Keratinocyte (primary cell): ENCODE measurements around the gene DHX34. TPM values are rescaled to one million over a fixed set of nuclear protein-coding genes. Genes with fewer than 3 reads are reported as not detected.

ENCODE experiments used
- DNase-seq: peaks from one replicate; pipeline ENCODE4 v3.0.0-alpha.2; 2011; ENCODE audit warnings: low read depth, missing footprints, low spot score
- FAIRE-seq: peaks from 2 replicates; lab custom pipeline; 2011; peaks lifted over from hg19 to GRCh38; lab: Jason Lieb, UNC
- H2AFZ ChIP-seq: 2 replicates; pipeline ENCODE4 v1.6.0; 2012; ENCODE audit warnings: low read length, control low read depth, inconsistent platforms; ENCODE audit not compliant: control insufficient read depth
- H3K27ac ChIP-seq: 2 replicates; pipeline ENCODE4 v1.5.1; 2011; ENCODE audit warnings: low read length; ENCODE audit not compliant: control insufficient read depth, insufficient read depth
- H3K27me3 ChIP-seq: 3 replicates; pipeline ENCODE4 v1.6.0; 2011; ENCODE audit warnings: low read length; ENCODE audit not compliant: control insufficient read depth, insufficient read depth; ENCODE audit errors: extremely low read depth
- H3K36me3 ChIP-seq, 2 experiments: 2 replicates in 1 of 2; 3 replicates in 1 of 2; pipeline ENCODE4 v1.5.1; 2011; ENCODE audit warnings: low read length in 2 of 2, mild to moderate bottlenecking in 1 of 2; ENCODE audit not compliant: control insufficient read depth in 2 of 2, insufficient read depth in 2 of 2; ENCODE audit errors: extremely low read depth in 1 of 2
- H3K4me1 ChIP-seq: 3 replicates; pipeline ENCODE4 v1.5.1; 2011; ENCODE audit warnings: low read length; ENCODE audit not compliant: control insufficient read depth, insufficient read depth; ENCODE audit errors: extremely low read depth
- H3K4me2 ChIP-seq: 3 replicates; pipeline ENCODE4 v1.6.0; 2011; ENCODE audit warnings: low read depth, low read length; ENCODE audit not compliant: control insufficient read depth, insufficient read depth; ENCODE audit errors: extremely low read depth
- H3K4me3 ChIP-seq, 3 experiments: fragments of 200-600 bp in 1 of 3; sonication (generic) in 1 of 3; 2 replicates in 2 of 3; 3 replicates in 1 of 3; pipeline ENCODE4 v1.5.1; 2011 to 2016; ENCODE audit warnings: low read length in 3 of 3, mild to moderate bottlenecking in 3 of 3, control low read depth in 2 of 3, inconsistent platforms in 1 of 3, low read depth in 1 of 3, mixed read lengths in 1 of 3, mixed run types in 1 of 3, moderate library complexity in 1 of 3; ENCODE audit not compliant: control insufficient read depth in 2 of 3, insufficient read depth in 2 of 3; ENCODE audit errors: extremely low read depth in 1 of 3
- H3K79me2 ChIP-seq: 2 replicates; pipeline ENCODE4 v1.6.0; 2012; ENCODE audit warnings: low read length; ENCODE audit not compliant: control insufficient read depth, insufficient read depth
- H3K9ac ChIP-seq: 3 replicates; pipeline ENCODE4 v1.6.0; 2011; ENCODE audit warnings: low read length; ENCODE audit not compliant: control insufficient read depth, insufficient read depth; ENCODE audit errors: extremely low read depth
- H3K9me1 ChIP-seq: 3 replicates; pipeline ENCODE4 v1.6.0; 2011; ENCODE audit warnings: low read length; ENCODE audit not compliant: control insufficient read depth, insufficient read depth; ENCODE audit errors: extremely low read depth
- H3K9me3 ChIP-seq: 2 replicates; pipeline ENCODE4 v1.5.1; 2012; ENCODE audit warnings: low read depth, low read length; ENCODE audit not compliant: control insufficient read depth
- H4K20me1 ChIP-seq: 3 replicates; pipeline ENCODE4 v1.6.0; 2011; ENCODE audit warnings: low read length; ENCODE audit not compliant: control insufficient read depth, insufficient read depth; ENCODE audit errors: extremely low read depth
- CTCF ChIP-seq, 3 experiments: IDR thresholded peaks in 1 of 3; conservative IDR thresholded peaks in 1 of 3; optimal IDR thresholded peaks in 1 of 3; 2 replicates in 2 of 3; 3 replicates in 1 of 3; pipeline versions ENCODE3 to v1.5.1; 2011; ENCODE audit warnings: low read length in 3 of 3, mild to moderate bottlenecking in 3 of 3, moderate library complexity in 2 of 3, control low read depth in 1 of 3, inconsistent platforms in 1 of 3; ENCODE audit not compliant: insufficient read depth in 2 of 3; ENCODE audit errors: extremely low read depth in 1 of 3
- EZH2 ChIP-seq: IDR thresholded peaks from one replicate; pipeline ENCODE4 v1.6.1; 2012; ENCODE audit warnings: inconsistent platforms, mild to moderate bottlenecking, low read length, moderate library complexity
- dilution Hi-C: fragments of 300-500 bp; cut with MboI; formaldehyde crosslinking; loops from one replicate; pipeline ENCODE4 v1.7.0; 2020; ENCODE audit warnings: low sequenced_read_pairs; ENCODE audit not compliant: extremely low pct_ligation_motif_present
- polyA plus RNA-seq, 5 experiments: library from polyadenylated mRNA; depleted of rRNA in 3 of 5; stranded (reverse) in 3 of 5; stranded (forward) in 1 of 5; unstranded in 1 of 5; fragments of >200 nt; gene quantifications; 1 replicate in 1 of 5; 2 replicates in 3 of 5; 3 replicates in 1 of 5; pipeline versions ENCODE4 v1.2.1 to v1.2.3, GENCODE V29; 2011 to 2012; ENCODE audit warnings: missing spikeins in 2 of 5, low read depth in 1 of 5, low replicate concordance in 1 of 5

Gene DHX34
- polyA plus RNA-seq, 1 donor (not counting 4 experiments of a cell fraction or from before 2014, with no cell fraction given) = 6.4 TPM

DNA sequence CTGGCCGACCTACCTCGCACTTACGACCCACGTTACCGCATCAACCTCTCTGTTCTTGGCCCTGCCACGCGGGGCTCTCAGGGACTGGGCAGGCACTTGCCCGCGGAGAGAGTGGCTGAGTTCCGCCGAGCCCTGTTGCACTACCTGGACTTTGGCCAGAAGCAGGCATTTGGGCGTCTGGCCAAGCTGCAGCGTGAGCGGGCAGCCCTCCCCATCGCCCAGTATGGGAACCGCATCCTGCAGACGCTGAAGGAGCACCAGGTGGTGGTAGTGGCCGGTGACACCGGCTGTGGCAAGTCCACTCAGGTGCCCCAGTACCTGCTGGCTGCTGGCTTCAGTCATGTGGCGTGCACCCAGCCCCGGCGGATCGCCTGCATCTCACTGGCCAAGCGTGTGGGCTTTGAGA lies 4.2 kb downstream of the DHX34 start:
- H3K4me1 ChIP-seq = peaks cover 6% of the 10 kb centered on the region
- peaks cover 4% of the 10 kb centered on the region for H3K9me1 ChIP-seq
- no peaks in the 10 kb centered on the region for H3K27me3 ChIP-seq
- FAIRE-seq = no peak
- DNase-seq = no peak
- H4K20me1 ChIP-seq = no peaks in the 10 kb centered on the region
- H2AFZ ChIP-seq = no peak overlapping the region
- no peaks in the 10 kb centered on the region for H3K9me3 ChIP-seq
- dilution Hi-C loops = no loop called here
- H3K4me3 ChIP-seq = no peak overlapping the region
- peaks cover 24 to 55% of the 10 kb centered on the region in 2 experiments for H3K36me3 ChIP-seq
- H3K79me2 ChIP-seq = peaks cover 45% of the 10 kb centered on the region
- no peak for TF ChIP-seq EZH2
- TF ChIP-seq CTCF (optimal IDR thresholded peaks at IDR 0.05 in 1 of 3, IDR thresholded peaks at IDR 0.05 in 1 of 3, conservative IDR thresholded peaks at IDR 0.05 in 1 of 3; ENCODE audit: extremely low read depth in 1 of 3, insufficient read depth in 2 of 3, low read length in 3 of 3) = no peak
- H3K4me2 ChIP-seq = no peak overlapping the region
- no peak overlapping the region for H3K9ac ChIP-seq
- no peak overlapping the region for H3K27ac ChIP-seq

GRCh38 chr19:47356900-47357299 lies 7.8 kb downstream of the DHX34 start:
- H3K9ac ChIP-seq = no peak overlapping the region
- DNase-seq (no peak), FAIRE-seq (no peak)
- H2AFZ ChIP-seq = no peak overlapping the region
- no peaks in the 10 kb centered on the region for H3K4me1 ChIP-seq
- H3K4me3 ChIP-seq = no peak overlapping the region
- H3K27me3 ChIP-seq = no peaks in the 10 kb centered on the region
- H3K79me2 ChIP-seq = peaks cover 23% of the 10 kb centered on the region
- H3K9me1 ChIP-seq = no peaks in the 10 kb centered on the region
- TF ChIP-seq CTCF (optimal IDR thresholded peaks at IDR 0.05 in 1 of 3, IDR thresholded peaks at IDR 0.05 in 1 of 3, conservative IDR thresholded peaks at IDR 0.05 in 1 of 3; ENCODE audit: extremely low read depth in 1 of 3, insufficient read depth in 2 of 3, low read length in 3 of 3) = no peak
- no peak for TF ChIP-seq EZH2
- peaks cover 36 to 57% of the 10 kb centered on the region in 2 experiments for H3K36me3 ChIP-seq
- dilution Hi-C loops = no loop called here
- H3K27ac ChIP-seq = no peak overlapping the region
- no peak overlapping the region for H3K4me2 ChIP-seq
- H4K20me1 ChIP-seq = no peaks in the 10 kb centered on the region
- no peaks in the 10 kb centered on the region for H3K9me3 ChIP-seq
